Fibroblast of lung (primary cell): ENCODE measurements around the gene CNKSR3. TPM values are rescaled to one million over a fixed set of nuclear protein-coding genes. Genes with fewer than 3 reads are reported as not detected.
A peak's percentile ranks its signal among the peaks of the same experiment; 100 is the strongest.

ENCODE experiments used
- DNase-seq, 2 donors: peaks; one replicate each; pipeline versions ENCODE4 v3.0.0 to v3.0.0-alpha.2; 2010; ENCODE audit warnings: low read depth in 2 of 2
- H2AFZ ChIP-seq: 2 replicates; pipeline ENCODE4 v1.5.1; 2012; ENCODE audit warnings: low read length, control low read depth, inconsistent platforms
- H3K27ac ChIP-seq: 2 replicates; pipeline ENCODE4 v1.5.1; 2011; ENCODE audit warnings: low read length, control low read depth; ENCODE audit not compliant: insufficient read depth
- H3K27me3 ChIP-seq: 2 replicates; pipeline ENCODE4 v1.5.1; 2011; ENCODE audit warnings: mild to moderate bottlenecking, low read length; ENCODE audit not compliant: control insufficient read depth, insufficient read depth
- H3K36me3 ChIP-seq: 2 replicates; pipeline ENCODE4 v1.5.1; 2011; ENCODE audit warnings: low read length; ENCODE audit not compliant: control insufficient read depth, insufficient read depth
- H3K4me1 ChIP-seq: 2 replicates; pipeline ENCODE4 v1.5.1; 2011; ENCODE audit warnings: low read length; ENCODE audit not compliant: control insufficient read depth, insufficient read depth; ENCODE audit errors: extremely low read depth
- H3K4me2 ChIP-seq: 2 replicates; pipeline ENCODE4 v1.5.1; 2011; ENCODE audit warnings: low read length, control low read depth; ENCODE audit not compliant: insufficient read depth; ENCODE audit errors: extremely low read depth
- H3K4me3 ChIP-seq, 4 experiments: fragments of 200-600 bp in 1 of 4; sonication (generic) in 1 of 4; replicated peaks in 1 of 4; 2 replicates each; pipeline ENCODE4 v1.5.1; 2011 to 2016; ENCODE audit warnings: low read length in 4 of 4, low read depth in 3 of 4, mild to moderate bottlenecking in 3 of 4, control low read depth in 2 of 4, inconsistent platforms in 1 of 4, mixed read lengths in 1 of 4; ENCODE audit not compliant: insufficient read depth in 1 of 4; ENCODE audit errors: control extremely low read depth in 1 of 4
- H3K79me2 ChIP-seq: 2 replicates; pipeline ENCODE4 v1.5.1; 2012; ENCODE audit warnings: mild to moderate bottlenecking, low read length, inconsistent platforms; ENCODE audit not compliant: control insufficient read depth, insufficient read depth
- H3K9ac ChIP-seq: 2 replicates; pipeline ENCODE4 v1.5.1; 2011; ENCODE audit warnings: mild to moderate bottlenecking, low read length, control low read depth; ENCODE audit not compliant: insufficient read depth
- H3K9me3 ChIP-seq: 2 replicates; pipeline ENCODE4 v1.5.1; 2012; ENCODE audit warnings: low read depth, low read length; ENCODE audit not compliant: control insufficient read depth, insufficient read depth
- H4K20me1 ChIP-seq: 2 replicates; pipeline ENCODE4 v1.5.1; 2011; ENCODE audit warnings: low read length; ENCODE audit not compliant: control insufficient read depth, insufficient read depth; ENCODE audit errors: extremely low read depth
- EZH2 ChIP-seq: IDR thresholded peaks from 2 replicates; pipeline ENCODE4 v1.5.1; 2012; ENCODE audit warnings: low read length, control low read depth, mild to moderate bottlenecking; ENCODE audit errors: missing control alignments
- polyA plus RNA-seq, 2 donors: library from polyadenylated mRNA; depleted of rRNA in 1 of 2; stranded (reverse) in 1 of 2; unstranded in 1 of 2; fragments of >200 nt; gene quantifications; 2 replicates each; pipeline ENCODE4 v1.2.1, GENCODE V29; 2011 to 2012; ENCODE audit warnings: missing spikeins in 1 of 2
- total RNA-seq: library from RNA; depleted of rRNA; stranded (reverse); fragments of >200 nt; gene quantifications from 2 replicates; pipeline ENCODE4 v1.2.1, GENCODE V29; 2014
- TF ChIP-seq, protein P1 (sequence below), 2 donors: IDR thresholded peaks in 1 of 2; conservative IDR thresholded peaks in 1 of 2; 1 replicate in 1 of 2; 2 replicates in 1 of 2; pipeline ENCODE4 v1.5.1; 2011 to 2012; ENCODE audit warnings: low read length in 2 of 2, control low read depth in 1 of 2, inconsistent platforms in 1 of 2, low read depth in 1 of 2, mild to moderate bottlenecking in 1 of 2

The CNKSR3 gene
- total and polyA plus RNA-seq, 2 donors (not counting 1 experiment from before 2014, with no cell fraction given) = 5.5 to 14.0 TPM

DNA sequence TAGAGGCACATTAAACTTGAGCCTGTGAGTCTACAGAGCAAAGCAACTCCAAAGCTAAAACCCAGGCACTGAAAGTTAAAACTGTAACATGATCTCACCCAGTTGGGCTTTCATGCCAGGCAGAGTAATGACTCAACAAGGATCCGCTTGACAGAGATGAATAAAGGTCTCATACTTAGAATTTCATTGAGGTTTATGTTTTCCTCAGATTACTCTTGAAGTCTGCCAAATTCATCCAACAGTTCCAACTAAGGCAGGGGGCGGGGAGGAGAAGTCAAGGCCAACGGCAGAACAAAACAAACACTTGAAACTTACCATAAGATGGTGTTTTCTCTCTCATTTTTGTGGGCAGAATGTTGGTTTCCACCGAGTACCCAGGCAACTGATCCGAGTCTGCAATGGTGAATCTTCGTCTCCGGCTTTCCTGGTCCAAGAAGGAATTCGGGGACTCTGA is 99.8 kb downstream of the CNKSR3 start:
- Histone ChIP-seq H3K27me3 (no peaks in the 10 kb centered on the region), H3K4me2 (peak overlapping the region; percentile 88), H3K79me2 (no peaks in the 10 kb centered on the region), H3K4me3 (peak overlapping the region in 2 of 4 experiments; percentile 16 to 30), H4K20me1 (no peaks in the 10 kb centered on the region), H3K27ac (peak overlapping the region; percentile 90), H3K9ac (peak overlapping the region; percentile 43), H3K9me3 (no peaks in the 10 kb centered on the region), H3K36me3 (peaks cover 2% of the 10 kb centered on the region), H2AFZ (peak overlapping the region; percentile 35), H3K4me1 (peaks cover 19% of the 10 kb centered on the region)
- peak; percentile 98 to 99 for DNase-seq
- TF ChIP-seq, protein P1, sequence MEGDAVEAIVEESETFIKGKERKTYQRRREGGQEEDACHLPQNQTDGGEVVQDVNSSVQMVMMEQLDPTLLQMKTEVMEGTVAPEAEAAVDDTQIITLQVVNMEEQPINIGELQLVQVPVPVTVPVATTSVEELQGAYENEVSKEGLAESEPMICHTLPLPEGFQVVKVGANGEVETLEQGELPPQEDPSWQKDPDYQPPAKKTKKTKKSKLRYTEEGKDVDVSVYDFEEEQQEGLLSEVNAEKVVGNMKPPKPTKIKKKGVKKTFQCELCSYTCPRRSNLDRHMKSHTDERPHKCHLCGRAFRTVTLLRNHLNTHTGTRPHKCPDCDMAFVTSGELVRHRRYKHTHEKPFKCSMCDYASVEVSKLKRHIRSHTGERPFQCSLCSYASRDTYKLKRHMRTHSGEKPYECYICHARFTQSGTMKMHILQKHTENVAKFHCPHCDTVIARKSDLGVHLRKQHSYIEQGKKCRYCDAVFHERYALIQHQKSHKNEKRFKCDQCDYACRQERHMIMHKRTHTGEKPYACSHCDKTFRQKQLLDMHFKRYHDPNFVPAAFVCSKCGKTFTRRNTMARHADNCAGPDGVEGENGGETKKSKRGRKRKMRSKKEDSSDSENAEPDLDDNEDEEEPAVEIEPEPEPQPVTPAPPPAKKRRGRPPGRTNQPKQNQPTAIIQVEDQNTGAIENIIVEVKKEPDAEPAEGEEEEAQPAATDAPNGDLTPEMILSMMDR (conservative IDR thresholded peaks at IDR 0.05 in 1 of 2, IDR thresholded peaks at IDR 0.05 in 1 of 2; ENCODE audit: low read depth in 1 of 2, low read length in 2 of 2) = no peak
- no peak for TF ChIP-seq EZH2

DNA sequence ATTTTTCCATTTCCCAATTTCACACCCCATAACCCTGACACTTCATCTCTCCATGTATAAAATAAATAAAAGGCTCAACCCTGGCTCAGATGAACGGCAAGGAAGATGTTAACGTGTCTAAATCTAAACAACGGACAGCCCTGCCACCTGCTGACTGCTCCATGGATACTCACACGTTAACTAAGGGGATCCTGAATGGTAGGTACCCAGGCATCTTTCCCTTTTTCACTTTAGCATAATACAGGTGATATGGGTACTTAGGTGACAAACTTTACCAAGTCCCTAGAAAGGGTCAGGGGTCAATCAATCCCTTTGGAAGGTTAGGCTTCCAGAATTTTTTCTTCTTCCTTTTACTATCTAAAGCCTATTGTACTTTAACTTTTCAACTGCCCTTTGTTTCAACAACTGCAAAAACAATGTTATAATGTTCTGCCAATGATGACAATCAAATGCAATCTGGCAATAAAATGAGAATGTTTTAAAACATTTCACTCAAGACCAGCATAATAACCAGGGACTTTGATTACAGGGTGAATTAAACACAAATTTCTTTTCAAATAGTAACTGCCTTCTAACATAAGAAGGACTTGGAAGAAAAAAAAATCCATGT is 101.5 kb downstream of the CNKSR3 start:
- H3K27ac ChIP-seq = no peak overlapping the region
- peaks cover 19% of the 10 kb centered on the region for H3K4me1 ChIP-seq
- H2AFZ ChIP-seq = no peak overlapping the region
- no peaks in the 10 kb centered on the region for H4K20me1 ChIP-seq
- no peak overlapping the region for H3K9ac ChIP-seq
- no peak overlapping the region for H3K4me2 ChIP-seq
- no peak overlapping the region for H3K4me3 ChIP-seq
- no peaks in the 10 kb centered on the region for H3K79me2 ChIP-seq
- peak; percentile 45 to 75 for DNase-seq
- TF ChIP-seq, protein P1 (conservative IDR thresholded peaks at IDR 0.05 in 1 of 2, IDR thresholded peaks at IDR 0.05 in 1 of 2; ENCODE audit: low read depth in 1 of 2, low read length in 2 of 2) = peak; percentile 45 to 59
- TF ChIP-seq EZH2 = no peak
- no peaks in the 10 kb centered on the region for H3K9me3 ChIP-seq
- H3K36me3 ChIP-seq = peaks cover 2% of the 10 kb centered on the region
- no peaks in the 10 kb centered on the region for H3K27me3 ChIP-seq

- Histone ChIP-seq H3K79me2 (no peaks in the 10 kb centered on the region), H3K27ac (no peak overlapping the region), H2AFZ (no peak overlapping the region), H4K20me1 (no peaks in the 10 kb centered on the region), H3K9ac (no peak overlapping the region), H3K4me3 (no peak overlapping the region), H3K36me3 (peaks cover 2% of the 10 kb centered on the region), H3K27me3 (no peaks in the 10 kb centered on the region), H3K4me2 (no peak overlapping the region), H3K4me1 (peaks cover 22% of the 10 kb centered on the region), H3K9me3 (no peaks in the 10 kb centered on the region)
- no peak for TF ChIP-seq EZH2
- TF ChIP-seq, protein P1 (conservative IDR thresholded peaks at IDR 0.05 in 1 of 2, IDR thresholded peaks at IDR 0.05 in 1 of 2; ENCODE audit: low read depth in 1 of 2, low read length in 2 of 2) = no peak
- DNase-seq = no peak
These were observed 103.0 kb downstream of the CNKSR3 start for GRCh38 chr6:154407440-154407839.
